ENCODE results near the gene ZNF521. TPM values are rescaled to one million over a fixed set of nuclear protein-coding genes. Genes with fewer than 3 reads are reported as not detected.

ZNF521 gene
- total and polyA plus RNA-seq, 9 donors: 24.3 to 51.3 (median 44.1) TPM

- no peaks in the 10 kb centered on the region for H3K9me3 ChIP-seq
- WGBS, 3 donors: 74 to 84% (median 78%) methylated on average over 3 of the region's 3 CpGs
- H3K27ac ChIP-seq: no peak overlapping the region
- no peaks in the 10 kb centered on the region for H3K27me3 ChIP-seq
- DNase-seq: no peak
- peaks cover 2% of the 10 kb centered on the region for H3K4me1 ChIP-seq (ENCODE audit: insufficient read depth)
- H3K4me3 ChIP-seq: no peak overlapping the region
- intact Hi-C loops (cut with DNase I): no loop called here
- TF ChIP-seq POLR2A (IDR thresholded peaks at IDR 0.05) (no peak), EP300 (IDR thresholded peaks at IDR 0.05) (no peak), CTCF (IDR thresholded peaks at IDR 0.05) (no peak)
- no peaks in the 10 kb centered on the region for H3K36me3 ChIP-seq
Measured at GRCh38 chr18:25190472-25190871, 161.5 kb downstream of the ZNF521 start.

- peaks cover 2% of the 10 kb centered on the region for H3K4me1 ChIP-seq (ENCODE audit: insufficient read depth)
- intact Hi-C loops (cut with DNase I): no loop called here
- no peaks in the 10 kb centered on the region for H3K36me3 ChIP-seq
- 96 to 97% (median 96%) methylated on average over 7 of the region's 7 CpGs for WGBS, 3 donors
- no peak overlapping the region for H3K4me3 ChIP-seq
- no peak overlapping the region for H3K27ac ChIP-seq
- H3K27me3 ChIP-seq: no peaks in the 10 kb centered on the region
- no peak for TF ChIP-seq EP300 (IDR thresholded peaks at IDR 0.05)
- TF ChIP-seq POLR2A (IDR thresholded peaks at IDR 0.05): no peak
- H3K9me3 ChIP-seq: no peaks in the 10 kb centered on the region
- no peak for DNase-seq
Measured at GRCh38 chr18:25189391-25190185, 162.4 kb downstream of the ZNF521 start.

- Histone ChIP-seq H3K36me3 (no peaks in the 10 kb centered on the region), H3K27ac (no peak overlapping the region), H3K4me1 (ENCODE audit: insufficient read depth) (peaks cover 2% of the 10 kb centered on the region), H3K4me3 (no peak overlapping the region), H3K27me3 (no peaks in the 10 kb centered on the region), H3K9me3 (no peaks in the 10 kb centered on the region)
- no peak for TF ChIP-seq EP300 (IDR thresholded peaks at IDR 0.05)
- TF ChIP-seq CTCF (IDR thresholded peaks at IDR 0.05): no peak
- TF ChIP-seq POLR2A (IDR thresholded peaks at IDR 0.05): no peak
- 91 to 93% (median 91%) methylated on average over 7 of the region's 7 CpGs for WGBS, 3 donors
- intact Hi-C loops (cut with DNase I): no loop called here
- DNase-seq: no peak
Measured at GRCh38 chr18:25187521-25188192, 164.3 kb downstream of the ZNF521 start.

GRCh38 chr18:25186871-25187270 lies 165.1 kb downstream of the ZNF521 start:
- Histone ChIP-seq H3K27me3 (no peaks in the 10 kb centered on the region), H3K4me3 (no peak overlapping the region), H3K9me3 (no peaks in the 10 kb centered on the region), H3K4me1 (ENCODE audit: insufficient read depth) (no peaks in the 10 kb centered on the region), H3K36me3 (no peaks in the 10 kb centered on the region), H3K27ac (no peak overlapping the region)
- WGBS, 3 donors: 95 to 96% (median 95%) methylated on average over 4 of the region's 4 CpGs
- DNase-seq: no peak
- intact Hi-C loops (cut with DNase I): no loop called here
- TF ChIP-seq CTCF (IDR thresholded peaks at IDR 0.05): no peak
- TF ChIP-seq POLR2A (IDR thresholded peaks at IDR 0.05): no peak
- TF ChIP-seq EP300 (IDR thresholded peaks at IDR 0.05): no peak

GRCh38 chr18:25181993-25182392 lies 170.0 kb downstream of the ZNF521 start:
- Histone ChIP-seq H3K4me1 (ENCODE audit: insufficient read depth) (peaks cover 6% of the 10 kb centered on the region), H3K27ac (no peak overlapping the region), H3K27me3 (no peaks in the 10 kb centered on the region), H3K9me3 (no peaks in the 10 kb centered on the region), H3K36me3 (no peaks in the 10 kb centered on the region), H3K4me3 (no peak overlapping the region)
- 96 to 97% (median 96%) methylated on average over 2 of the region's 2 CpGs for WGBS, 3 donors
- intact Hi-C loops (cut with DNase I): no loop called here
- DNase-seq: no peak
- TF ChIP-seq CTCF (IDR thresholded peaks at IDR 0.05): no peak
